Kidney (tissue), 22 donors: Measurements from ENCODE around the gene AK9. TPM values are rescaled to one million over a fixed set of nuclear protein-coding genes. Genes with fewer than 3 reads are reported as not detected.

Experiments used
- DNase-seq, 5 donors: peaks; one replicate each; pipeline ENCODE4 v3.0.0-alpha.2; 2013 to 2020
- FAIRE-seq: peaks from 2 replicates; lab custom pipeline; 2012; peaks lifted over from hg19 to GRCh38; lab: Jason Lieb, UNC
- H3K27ac ChIP-seq, 2 donors: one replicate each; pipeline ENCODE4 v1.7.0; 2013; ENCODE audit warnings: low read depth in 2 of 2, low read length in 2 of 2, inconsistent platforms in 1 of 2
- H3K27me3 ChIP-seq: one replicate; pipeline ENCODE4 v1.7.1; 2013; ENCODE audit warnings: low read length, inconsistent platforms; ENCODE audit not compliant: control insufficient read depth, insufficient read depth
- H3K36me3 ChIP-seq, 3 donors: one replicate each; pipeline versions ENCODE4 v1.7.0 to v1.7.1; 2013; ENCODE audit warnings: low read length in 3 of 3, control low read depth in 1 of 3, inconsistent platforms in 1 of 3; ENCODE audit not compliant: insufficient read depth in 3 of 3, control insufficient read depth in 2 of 3
- H3K4me1 ChIP-seq, 3 donors: one replicate each; pipeline versions ENCODE4 v1.7.0 to v1.7.1; 2013; ENCODE audit warnings: low read length in 3 of 3, inconsistent platforms in 1 of 3, low read depth in 1 of 3; ENCODE audit not compliant: control insufficient read depth in 2 of 3, insufficient read depth in 2 of 3
- H3K4me3 ChIP-seq, 3 donors: one replicate each; pipeline versions ENCODE4 v1.7.0 to v1.8.1; 2013; ENCODE audit warnings: low read length in 3 of 3, control low read depth in 1 of 3, inconsistent platforms in 1 of 3
- H3K9ac ChIP-seq, 3 donors: one replicate each; pipeline versions ENCODE4 v1.7.0 to v1.7.1; 2013; ENCODE audit warnings: low read length in 3 of 3, control low read depth in 1 of 3, inconsistent platforms in 1 of 3
- H3K9me3 ChIP-seq, 3 donors: one replicate each; pipeline versions ENCODE4 v1.7.0 to v1.7.1; 2013; ENCODE audit warnings: low read length in 3 of 3, control low read depth in 1 of 3, inconsistent platforms in 1 of 3; ENCODE audit not compliant: control insufficient read depth in 2 of 3, insufficient read depth in 1 of 3
- CTCF ChIP-seq: IDR thresholded peaks from 3 replicates; pipeline ENCODE4 v1.5.1; 2012; ENCODE audit warnings: mild to moderate bottlenecking, moderate library complexity, borderline replicate concordance; ENCODE audit not compliant: insufficient read depth; ENCODE audit errors: extremely low read depth
- intact Hi-C: fragments of 100-400 bp; cut with DNase I; formaldehyde crosslinking; loops from one replicate; pipeline ENCODE4 v1.11.1; 2022
- long read RNA-seq, 10 donors: library from polyadenylated mRNA in 1 of 10; unstranded in 1 of 10; transcript quantifications; one replicate each; pipeline ENCODE4 v2.0.0 and lab custom pipeline, GENCODE V29; 2021 to 2026
- polyA plus RNA-seq: library from polyadenylated mRNA; stranded (reverse); fragments of 350-450 nt; fragmentation: Illumina TruSeq; extraction: RNeasy Lipid Tissue Mini Kit (QIAGEN cat#74804); gene quantifications from one replicate; pipeline ENCODE4 v1.2.3, GENCODE V29; 2014; ENCODE audit warnings: low read depth, low replicate concordance; ENCODE audit not compliant: insufficient read depth
- total RNA-seq: library from RNA; stranded (reverse); fragmentation: NEBNext Ultra II Directional; extraction: Animal tissue kit (Norgen Biotek cat#: 25700); gene quantifications from one replicate; pipeline ENCODE4 v1.2.1, GENCODE V29; 2021
- donor health status: control.
- donor health status: control.
- donor health status: control.
- donor health status: control.
- donor health status: control.
- donor health status: DM: yes; HTN: yes; CAD: no.
- donor health status: Normal renal cell carcinoma (clear cell type).

AK9 gene
- total RNA-seq = 10.9 TPM
- 4.6 TPM for polyA plus RNA-seq
- long read RNA-seq, donor 1, partial matches to known transcripts = 0 of 1 reads
- long read RNA-seq, donor 1, other reads (novel, unspliced or antisense) = 0 of 1 reads
- long read RNA-seq, donor 2 = 0 reads
- long read RNA-seq, donor 3 = 0 reads
- long read RNA-seq, donor 4, partial matches to known transcripts = 0 of 2 reads
- long read RNA-seq, donor 4, other reads (novel, unspliced or antisense) = 0 of 2 reads
- long read RNA-seq, donor 5 = 0 reads
- long read RNA-seq, donor 6, partial matches to known transcripts = 0 of 1 reads
- long read RNA-seq, donor 6, other reads (novel, unspliced or antisense) = 0 of 1 reads
- long read RNA-seq, donor 7, partial matches to known transcripts = 2 of 4 reads
- long read RNA-seq, donor 7, other reads (novel, unspliced or antisense) = 2 of 4 reads
- long read RNA-seq, donor 8, partial matches to known transcripts = 0 of 1 reads
- long read RNA-seq, donor 8, other reads (novel, unspliced or antisense) = 0 of 1 reads
- long read RNA-seq, donor 9 = 0 reads
- long read RNA-seq, donor 10, partial matches to known transcripts = 0 of 1 reads
- long read RNA-seq, donor 10, other reads (novel, unspliced or antisense) = 0 of 1 reads

GRCh38 chr6:109690737-109691621 lies at the start of gene AK9, which contains the start of gene FIG4:
TSS of gene AK9 (minus strand) at chr6:109691202. CDS start at chr6:109675745, 15,457 bp downstream.
TSS of gene FIG4 (plus strand) at chr6:109691296. CDS start at chr6:109691436, 140 bp downstream.
- intact Hi-C loops = no loop called here

GRCh38 chr6:109740787-109741186 lies 49.8 kb upstream of the AK9 start:
- H3K27ac ChIP-seq = no peak overlapping the region
- no peak for DNase-seq
- intact Hi-C loops = no loop called here
- peaks cover 0 to 1% (median 0%) of the 10 kb centered on the region in 3 donors for H3K36me3 ChIP-seq
- H3K4me1 ChIP-seq = no peaks in the 10 kb centered on the region
- no peak for TF ChIP-seq CTCF
- no peaks in the 10 kb centered on the region for H3K9me3 ChIP-seq
- H3K9ac ChIP-seq = no peak overlapping the region
- no peak for FAIRE-seq
- H3K4me3 ChIP-seq = no peak overlapping the region
- no peaks in the 10 kb centered on the region for H3K27me3 ChIP-seq

More at GRCh38 chr6:109690737-109691621, at the start of gene AK9, which contains the start of gene FIG4:
- Histone ChIP-seq H3K36me3 (no peaks in the 10 kb centered on the region), H3K9me3 (no peaks in the 10 kb centered on the region), H3K9ac (peak within 1 kb of the TSS; percentile 91 to 98 (median 93)), H3K4me1 (peaks cover 0 to 6% (median 0%) of the 10 kb centered on the region in 3 donors), H3K4me3 (peak within 1 kb of the TSS; percentile 95 to 100 (median 97)), H3K27me3 (no peaks in the 10 kb centered on the region), H3K27ac (peak within 1 kb of the TSS; percentile 73 to 87)
- DNase-seq (peak; percentile 95 to 98 (median 96)), FAIRE-seq (peak; percentile 87)
- TF ChIP-seq CTCF = no peak

- Histone ChIP-seq H3K9ac (no peak overlapping the region), H3K36me3 (peaks cover 0 to 2% (median 0%) of the 10 kb centered on the region in 3 donors), H3K27ac (no peak overlapping the region), H3K9me3 (no peaks in the 10 kb centered on the region), H3K4me3 (no peak overlapping the region), H3K27me3 (no peaks in the 10 kb centered on the region), H3K4me1 (no peaks in the 10 kb centered on the region)
- DNase-seq (no peak), FAIRE-seq (no peak)
- intact Hi-C loops = no loop called here
- no peak for TF ChIP-seq CTCF
Measured at GRCh38 chr6:109739686-109740085, 48.7 kb upstream of the AK9 start.
